ENCODE results near the gene GRIPAP1. TPM values are rescaled to one million over a fixed set of nuclear protein-coding genes. Genes with fewer than 3 reads are reported as not detected.

The GRIPAP1 gene
- total RNA-seq, 1 donor from 2014 or later: 89.9 TPM

DNA sequence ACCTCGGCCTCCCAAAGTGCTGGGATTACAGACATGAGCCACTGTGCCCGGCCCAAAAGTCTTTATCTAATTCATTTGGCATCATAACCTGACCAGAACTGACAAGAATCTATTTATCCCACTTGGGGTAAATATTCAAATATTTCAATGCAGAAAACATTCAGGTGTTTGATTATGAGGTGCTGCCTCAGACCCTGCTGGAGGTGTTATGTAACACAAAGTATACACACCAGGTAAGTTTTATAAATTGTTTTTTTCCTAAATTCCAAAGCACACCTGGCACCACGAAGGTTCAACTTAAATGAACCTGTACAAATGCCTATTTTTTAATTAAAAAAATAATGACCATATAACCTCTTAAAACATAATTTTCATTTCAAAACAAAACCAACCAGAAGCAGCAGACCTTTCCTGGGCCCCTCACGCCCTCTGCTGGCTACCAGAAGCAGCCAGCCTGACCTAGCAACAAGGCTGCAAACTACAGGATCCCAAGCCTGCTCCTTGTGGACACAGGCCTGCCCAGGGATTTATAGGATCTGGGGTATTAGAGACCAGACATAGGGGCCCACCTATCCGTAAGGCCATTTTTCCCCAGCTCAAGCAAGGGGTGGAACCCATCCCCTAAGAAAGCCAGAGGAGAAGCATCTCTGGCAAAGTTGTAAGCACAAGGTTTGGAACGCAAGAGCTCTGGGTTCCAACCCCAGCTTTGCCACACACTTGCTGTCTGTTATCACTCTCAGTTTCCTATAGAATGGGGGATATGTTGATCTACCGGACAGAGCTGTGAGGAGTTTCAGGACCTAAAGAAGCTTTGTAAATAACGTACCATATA, 56.3 kb downstream of the GRIPAP1 start:
- Mint-ChIP-seq H3K9me3 (ENCODE audit: low read depth) (no peaks in the 10 kb centered on the region), H3K36me3 (ENCODE audit: insufficient read depth) (no peaks in the 10 kb centered on the region)
- TF ChIP-seq, protein P1, sequence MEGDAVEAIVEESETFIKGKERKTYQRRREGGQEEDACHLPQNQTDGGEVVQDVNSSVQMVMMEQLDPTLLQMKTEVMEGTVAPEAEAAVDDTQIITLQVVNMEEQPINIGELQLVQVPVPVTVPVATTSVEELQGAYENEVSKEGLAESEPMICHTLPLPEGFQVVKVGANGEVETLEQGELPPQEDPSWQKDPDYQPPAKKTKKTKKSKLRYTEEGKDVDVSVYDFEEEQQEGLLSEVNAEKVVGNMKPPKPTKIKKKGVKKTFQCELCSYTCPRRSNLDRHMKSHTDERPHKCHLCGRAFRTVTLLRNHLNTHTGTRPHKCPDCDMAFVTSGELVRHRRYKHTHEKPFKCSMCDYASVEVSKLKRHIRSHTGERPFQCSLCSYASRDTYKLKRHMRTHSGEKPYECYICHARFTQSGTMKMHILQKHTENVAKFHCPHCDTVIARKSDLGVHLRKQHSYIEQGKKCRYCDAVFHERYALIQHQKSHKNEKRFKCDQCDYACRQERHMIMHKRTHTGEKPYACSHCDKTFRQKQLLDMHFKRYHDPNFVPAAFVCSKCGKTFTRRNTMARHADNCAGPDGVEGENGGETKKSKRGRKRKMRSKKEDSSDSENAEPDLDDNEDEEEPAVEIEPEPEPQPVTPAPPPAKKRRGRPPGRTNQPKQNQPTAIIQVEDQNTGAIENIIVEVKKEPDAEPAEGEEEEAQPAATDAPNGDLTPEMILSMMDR (IDR thresholded peaks at IDR 0.05; ENCODE audit: unreplicated experiment): peak; percentile 75

DNA sequence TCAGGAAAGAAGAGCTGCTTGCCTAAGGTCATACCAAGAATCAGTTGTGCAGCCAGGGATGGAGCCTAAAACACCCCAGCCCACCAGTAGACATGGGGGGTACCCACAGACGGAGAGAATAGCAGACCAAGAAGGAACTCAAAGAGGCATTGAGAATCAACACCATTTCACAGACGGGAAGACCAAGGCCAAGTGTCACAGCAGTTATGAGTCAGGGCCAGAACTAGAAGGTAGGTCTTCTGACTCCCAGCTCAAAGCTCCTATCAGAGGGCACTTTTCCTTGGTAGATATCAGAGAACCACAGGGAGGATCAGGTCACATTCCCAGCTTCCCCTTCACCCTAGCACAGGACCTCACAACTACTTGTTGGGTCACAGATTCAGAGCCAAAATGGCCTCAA, 59.2 kb downstream of the GRIPAP1 start:
- H3K36me3 Mint-ChIP-seq (ENCODE audit: insufficient read depth): peaks cover 3% of the 10 kb centered on the region
- peaks cover 9% of the 10 kb centered on the region for H3K9me3 Mint-ChIP-seq (ENCODE audit: low read depth)
- no peak overlapping the region for H3K27ac Mint-ChIP-seq
- TF ChIP-seq, protein P1 (IDR thresholded peaks at IDR 0.05; ENCODE audit: unreplicated experiment): no peak
- no peaks in the 10 kb centered on the region for H3K4me1 Mint-ChIP-seq (ENCODE audit: low read depth)
- no peak for DNase-seq (ENCODE audit: low spot score, unreplicated experiment)
- no peaks in the 10 kb centered on the region for H3K27me3 Mint-ChIP-seq
- no peak overlapping the region for H3K4me3 Mint-ChIP-seq (ENCODE audit: low read depth)

More for the DNA sequence above, 56.3 kb downstream of the GRIPAP1 start:
- Mint-ChIP-seq H3K27ac (peak overlapping the region; percentile 45), H3K4me3 (ENCODE audit: low read depth) (no peak overlapping the region), H3K27me3 (no peaks in the 10 kb centered on the region), H3K4me1 (ENCODE audit: low read depth) (no peaks in the 10 kb centered on the region)
- DNase-seq (ENCODE audit: low spot score, unreplicated experiment): no peak

DNA sequence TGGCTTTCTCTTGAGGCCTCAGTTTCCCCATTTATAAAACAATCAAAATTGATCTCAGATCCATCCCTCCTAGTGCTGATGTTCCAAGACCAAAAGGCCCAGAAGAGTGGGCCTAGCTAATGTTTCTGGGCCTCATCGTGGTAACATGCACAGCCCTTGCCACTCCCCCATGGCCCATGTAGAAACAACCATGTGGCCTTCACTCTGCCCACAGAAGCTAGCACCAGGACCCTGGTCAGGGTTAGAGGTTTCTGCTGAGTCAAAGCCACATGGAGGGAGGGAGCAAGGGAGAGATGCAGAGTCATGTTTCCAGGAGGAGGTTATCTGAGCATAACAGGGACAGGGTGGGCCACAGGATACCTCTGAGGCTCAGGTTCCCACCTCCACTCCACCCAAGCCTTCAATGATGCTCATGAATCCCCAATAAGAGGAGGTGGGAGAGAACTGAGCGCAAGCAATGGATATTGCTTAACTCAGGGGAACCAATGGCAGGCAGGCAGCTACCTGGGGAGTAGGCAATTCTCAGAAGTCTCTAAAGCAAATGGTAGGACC, 61.6 kb downstream of the GRIPAP1 start:
- Mint-ChIP-seq H3K9me3 (ENCODE audit: low read depth) (peaks cover 10% of the 10 kb centered on the region), H3K27ac (no peak overlapping the region), H3K4me3 (ENCODE audit: low read depth) (no peak overlapping the region), H3K36me3 (ENCODE audit: insufficient read depth) (peaks cover 3% of the 10 kb centered on the region), H3K27me3 (no peaks in the 10 kb centered on the region), H3K4me1 (ENCODE audit: low read depth) (no peaks in the 10 kb centered on the region)
- TF ChIP-seq, protein P1 (IDR thresholded peaks at IDR 0.05; ENCODE audit: unreplicated experiment): no peak
- DNase-seq (ENCODE audit: low spot score, unreplicated experiment): no peak

DNA sequence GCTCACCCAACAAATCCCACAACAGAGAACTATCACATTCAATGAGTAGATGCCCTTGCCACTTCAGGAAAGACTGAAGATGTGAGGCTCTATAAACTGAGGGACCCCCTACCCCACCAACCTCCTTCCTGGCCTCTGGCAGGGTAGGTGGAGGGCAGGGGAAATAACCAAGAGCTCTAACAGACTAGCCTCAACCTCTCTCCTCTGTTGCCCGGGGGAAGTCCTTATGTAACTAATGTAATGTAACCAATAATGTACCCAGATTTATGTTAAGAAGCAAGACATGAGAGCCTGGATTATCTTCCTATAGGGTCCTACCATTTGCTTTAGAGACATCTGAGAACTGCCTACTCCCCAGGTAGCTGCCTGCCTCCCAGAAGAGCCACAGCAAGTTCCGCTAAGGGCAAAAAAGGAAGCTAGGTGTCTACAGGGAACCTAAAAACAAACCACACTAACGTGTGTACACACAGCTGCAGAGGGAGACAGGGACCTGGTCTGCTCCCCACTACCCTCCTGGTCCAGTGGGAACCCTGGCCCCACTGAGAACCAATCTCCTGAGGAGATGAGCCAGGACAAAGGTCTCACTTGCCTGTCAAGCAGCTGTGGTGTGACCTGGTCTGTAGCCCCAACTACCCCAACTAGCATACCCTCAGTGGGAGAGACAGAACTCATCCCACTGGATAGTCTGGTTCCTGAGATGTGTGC, 62.4 kb downstream of the GRIPAP1 start:
- no peak overlapping the region for H3K4me3 Mint-ChIP-seq (ENCODE audit: low read depth)
- TF ChIP-seq, protein P1 (IDR thresholded peaks at IDR 0.05; ENCODE audit: unreplicated experiment): no peak
- H3K9me3 Mint-ChIP-seq (ENCODE audit: low read depth): peaks cover 10% of the 10 kb centered on the region
- H3K4me1 Mint-ChIP-seq (ENCODE audit: low read depth): no peaks in the 10 kb centered on the region
- H3K36me3 Mint-ChIP-seq (ENCODE audit: insufficient read depth): peaks cover 5% of the 10 kb centered on the region
- no peak for DNase-seq (ENCODE audit: low spot score, unreplicated experiment)
- H3K27me3 Mint-ChIP-seq: no peaks in the 10 kb centered on the region
- no peak overlapping the region for H3K27ac Mint-ChIP-seq

DNA sequence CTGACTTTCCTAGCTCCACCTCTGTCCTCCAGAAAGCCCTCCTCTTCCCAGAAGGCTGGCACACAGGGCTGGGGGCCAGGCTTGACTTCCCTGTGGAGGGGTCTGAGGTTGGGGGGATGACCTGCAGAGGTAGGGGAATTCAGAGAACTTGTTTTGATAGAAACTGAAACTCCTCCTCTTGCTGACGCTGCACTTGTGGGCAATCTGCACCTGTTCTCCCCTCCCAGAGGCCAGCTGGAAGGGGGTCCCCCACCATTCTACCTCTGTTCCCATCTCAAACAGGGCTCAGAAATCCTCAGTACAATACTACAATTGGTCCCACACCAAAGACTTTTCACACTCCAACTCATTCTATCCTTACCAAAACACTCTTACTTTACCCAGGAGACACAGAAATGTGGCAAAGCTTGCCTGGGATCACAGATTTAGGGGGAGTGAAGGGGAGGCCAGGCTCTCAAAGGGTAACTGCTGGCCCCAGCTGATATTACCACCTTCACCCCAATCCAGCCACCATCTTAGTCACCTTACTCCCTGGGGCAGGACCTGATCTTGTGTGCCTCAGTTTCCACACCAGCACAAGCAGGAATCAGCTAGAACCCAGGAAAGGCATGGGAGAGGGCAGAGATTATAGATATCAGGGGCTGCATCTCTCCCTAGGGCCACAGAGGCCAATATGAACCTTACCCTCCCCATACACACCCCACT, 63.2 kb downstream of the GRIPAP1 start:
- Mint-ChIP-seq H3K27ac (no peak overlapping the region), H3K9me3 (ENCODE audit: low read depth) (peaks cover 10% of the 10 kb centered on the region), H3K36me3 (ENCODE audit: insufficient read depth) (peaks cover 6% of the 10 kb centered on the region)

More for the DNA sequence above, 63.2 kb downstream of the GRIPAP1 start:
- no peak overlapping the region for H3K4me3 Mint-ChIP-seq (ENCODE audit: low read depth)
- H3K27me3 Mint-ChIP-seq: no peaks in the 10 kb centered on the region
- TF ChIP-seq, protein P1 (IDR thresholded peaks at IDR 0.05; ENCODE audit: unreplicated experiment): no peak
- no peaks in the 10 kb centered on the region for H3K4me1 Mint-ChIP-seq (ENCODE audit: low read depth)
- no peak for DNase-seq (ENCODE audit: low spot score, unreplicated experiment)
